ENCODE results near the gene CD300C.

CD300C gene

DNA sequence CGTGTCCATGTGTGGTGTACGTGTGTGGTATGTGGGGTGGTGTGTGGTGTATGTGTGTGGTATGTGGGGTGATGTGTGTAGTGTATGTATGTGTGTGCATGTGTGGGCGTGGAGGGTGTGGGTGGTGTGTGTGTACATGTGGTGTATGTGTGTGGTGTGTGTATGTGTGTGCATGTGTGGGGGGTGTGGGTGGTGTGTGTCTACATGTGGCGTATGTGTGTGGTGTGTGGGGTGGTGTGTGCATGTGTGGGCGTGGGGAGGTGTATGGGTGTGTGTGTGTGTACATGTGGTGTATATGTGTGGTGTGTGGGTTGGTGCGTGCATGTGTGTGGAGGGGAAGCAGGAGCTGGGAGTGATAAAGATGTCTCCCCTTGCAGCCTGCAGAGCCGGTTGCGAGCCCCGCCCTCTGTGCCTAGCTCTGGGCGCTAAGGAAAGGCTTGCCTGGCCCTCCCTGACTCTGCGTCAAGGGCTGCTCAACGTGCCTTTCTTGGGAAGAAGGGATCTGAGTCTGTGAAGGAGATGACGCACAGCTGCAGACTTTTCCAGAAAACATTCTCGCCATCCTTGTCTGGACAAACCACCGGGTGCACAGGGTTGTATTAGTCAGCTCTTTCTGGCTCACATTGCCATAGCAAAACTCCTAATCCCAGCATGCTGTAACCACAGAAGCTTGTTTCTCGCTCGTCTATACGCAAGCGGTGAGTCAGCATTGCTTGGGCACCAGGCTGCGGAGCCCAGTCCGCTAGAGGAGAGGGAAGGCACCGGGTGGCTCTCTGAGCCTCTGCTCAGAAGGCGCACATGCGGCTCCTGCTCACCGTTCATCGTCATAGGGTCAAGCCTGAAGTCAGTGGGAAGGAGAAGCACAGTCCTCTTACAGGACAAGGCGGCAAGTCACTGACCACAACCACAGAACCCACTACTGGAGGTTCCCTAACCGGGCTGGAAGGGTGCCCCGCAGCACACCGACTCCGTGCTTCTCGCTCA lies 23.4 kb upstream of the CD300C start:
- no peak overlapping the region for H3K27ac ChIP-seq
- no peak for TF ChIP-seq ZFX (IDR thresholded peaks at IDR 0.05; ENCODE audit: borderline replicate concordance)
- TF ChIP-seq, protein P1, sequence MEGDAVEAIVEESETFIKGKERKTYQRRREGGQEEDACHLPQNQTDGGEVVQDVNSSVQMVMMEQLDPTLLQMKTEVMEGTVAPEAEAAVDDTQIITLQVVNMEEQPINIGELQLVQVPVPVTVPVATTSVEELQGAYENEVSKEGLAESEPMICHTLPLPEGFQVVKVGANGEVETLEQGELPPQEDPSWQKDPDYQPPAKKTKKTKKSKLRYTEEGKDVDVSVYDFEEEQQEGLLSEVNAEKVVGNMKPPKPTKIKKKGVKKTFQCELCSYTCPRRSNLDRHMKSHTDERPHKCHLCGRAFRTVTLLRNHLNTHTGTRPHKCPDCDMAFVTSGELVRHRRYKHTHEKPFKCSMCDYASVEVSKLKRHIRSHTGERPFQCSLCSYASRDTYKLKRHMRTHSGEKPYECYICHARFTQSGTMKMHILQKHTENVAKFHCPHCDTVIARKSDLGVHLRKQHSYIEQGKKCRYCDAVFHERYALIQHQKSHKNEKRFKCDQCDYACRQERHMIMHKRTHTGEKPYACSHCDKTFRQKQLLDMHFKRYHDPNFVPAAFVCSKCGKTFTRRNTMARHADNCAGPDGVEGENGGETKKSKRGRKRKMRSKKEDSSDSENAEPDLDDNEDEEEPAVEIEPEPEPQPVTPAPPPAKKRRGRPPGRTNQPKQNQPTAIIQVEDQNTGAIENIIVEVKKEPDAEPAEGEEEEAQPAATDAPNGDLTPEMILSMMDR (IDR thresholded peaks at IDR 0.05), result no peak

DNA sequence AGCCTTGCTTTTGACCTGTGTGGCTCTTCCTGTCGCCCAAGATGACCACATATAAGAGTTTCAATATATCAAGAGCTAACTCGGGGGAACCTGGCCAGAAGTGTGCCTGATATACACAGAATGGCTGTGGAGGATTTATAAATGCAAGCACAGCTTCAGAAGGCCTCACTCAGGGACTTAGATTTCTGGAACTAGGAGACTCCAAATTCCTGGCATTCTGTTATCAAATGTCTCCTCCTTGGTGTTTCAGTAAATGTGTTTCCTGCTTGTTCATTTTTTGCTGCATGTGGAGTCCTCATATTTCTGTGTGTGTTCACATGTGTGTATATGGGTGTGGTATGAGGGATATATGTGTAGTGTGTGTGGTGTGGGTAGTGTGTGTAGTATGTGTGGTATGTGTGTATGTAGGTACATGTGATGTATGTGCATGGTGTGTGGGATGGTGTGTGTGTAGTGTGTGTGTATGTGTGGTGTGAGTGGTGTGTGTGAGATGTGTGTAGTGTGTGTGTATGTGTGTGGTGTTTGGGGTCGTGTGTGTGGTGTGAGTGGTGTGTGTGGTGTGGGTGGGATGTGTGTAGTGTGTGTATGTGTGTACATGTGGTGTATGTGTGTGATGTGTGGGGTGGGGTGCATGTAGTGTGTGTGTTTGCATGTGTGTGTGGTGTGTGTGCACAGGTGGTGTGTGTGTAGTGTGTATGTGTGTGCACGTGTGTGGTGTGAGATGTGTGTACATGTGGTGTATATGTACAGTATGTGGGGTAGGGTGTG lies 22.4 kb upstream of the CD300C start:
- TF ChIP-seq, protein P1 (IDR thresholded peaks at IDR 0.05), result no peak
- no peak for TF ChIP-seq ZFX (IDR thresholded peaks at IDR 0.05; ENCODE audit: borderline replicate concordance)
- H3K27ac ChIP-seq, result no peak overlapping the region

DNA sequence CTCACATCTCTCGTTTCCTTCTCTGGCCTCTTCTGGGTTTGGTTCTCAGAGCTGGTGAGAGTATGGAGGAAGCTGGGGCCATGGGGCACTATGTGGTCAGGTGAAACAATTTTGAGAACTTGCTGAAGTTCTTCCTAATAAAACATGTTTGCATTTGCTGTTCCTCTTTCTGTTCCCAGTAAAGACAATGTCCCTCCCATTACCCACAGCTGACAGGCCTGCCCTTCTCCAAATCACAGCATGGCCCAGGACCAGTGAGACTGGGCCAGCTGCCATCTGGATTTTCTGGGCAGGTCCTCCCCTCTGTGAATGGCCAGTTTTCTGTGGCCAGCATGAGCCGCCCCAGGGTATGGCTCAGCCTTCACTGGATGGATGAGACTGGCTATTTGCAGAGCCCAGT lies 21.5 kb upstream of the CD300C start, which contains the start of gene CD300H:
Gene CD300H (minus strand): TSS at position 113 of the 400 bp plus-strand sequence.
- no peak within 1 kb of the TSS for H3K27ac ChIP-seq
- TF ChIP-seq ZFX (IDR thresholded peaks at IDR 0.05; ENCODE audit: borderline replicate concordance), result no peak
- TF ChIP-seq, protein P1 (IDR thresholded peaks at IDR 0.05), result no peak

DNA sequence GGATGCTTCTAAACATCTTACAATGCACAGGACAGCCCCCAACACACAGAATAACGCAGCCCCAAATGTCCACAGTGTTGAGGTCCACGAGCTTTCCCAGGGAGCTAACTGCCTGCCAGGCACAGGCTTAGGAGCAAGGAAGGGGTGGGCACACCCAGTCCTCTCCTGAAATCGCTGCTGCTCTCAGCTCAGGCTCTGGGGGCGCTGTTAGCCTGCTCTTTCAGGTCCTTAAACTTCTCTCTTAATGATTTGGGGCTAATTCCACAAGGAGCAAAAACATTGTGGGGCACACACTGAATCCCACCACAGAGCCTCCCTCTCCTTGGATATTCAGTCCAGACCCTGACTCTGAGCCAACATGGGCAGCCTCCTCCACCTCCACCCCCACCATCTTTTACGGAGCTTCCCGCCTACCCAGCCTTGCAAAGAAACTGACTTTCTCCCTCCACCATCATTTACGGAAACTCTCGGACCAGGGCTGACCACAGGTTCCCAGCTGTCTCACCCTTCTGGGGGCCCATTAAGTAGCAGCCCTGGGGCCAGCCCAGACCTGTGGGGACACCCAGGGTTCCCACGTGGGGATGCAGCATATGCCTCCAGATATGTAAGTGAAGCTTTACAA lies 20.3 kb upstream of the CD300C start:
- TF ChIP-seq ZFX (IDR thresholded peaks at IDR 0.05; ENCODE audit: borderline replicate concordance), result no peak
- TF ChIP-seq, protein P1 (IDR thresholded peaks at IDR 0.05), result peak; percentile 79
- H3K27ac ChIP-seq, result no peak overlapping the region

DNA sequence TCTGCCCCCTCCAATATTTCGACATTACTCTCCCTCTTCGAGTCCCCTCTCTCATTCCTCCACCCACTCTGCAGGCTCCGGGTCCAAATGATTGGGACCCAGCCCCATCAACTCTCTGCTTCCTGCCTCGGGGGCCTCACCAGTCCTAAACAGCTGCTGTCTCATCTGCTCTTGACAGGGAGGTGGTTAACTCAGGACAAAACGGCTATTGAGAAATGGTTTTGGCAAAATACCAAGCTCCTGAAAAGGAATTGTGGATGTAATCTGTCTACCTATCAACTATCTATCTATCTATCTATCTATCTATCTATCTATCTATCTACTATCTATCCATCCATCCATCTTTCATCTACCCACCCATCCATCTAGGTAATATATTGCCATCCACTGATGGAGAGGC lies 19.2 kb upstream of the CD300C start:
- H3K27ac ChIP-seq, result no peak overlapping the region

DNA sequence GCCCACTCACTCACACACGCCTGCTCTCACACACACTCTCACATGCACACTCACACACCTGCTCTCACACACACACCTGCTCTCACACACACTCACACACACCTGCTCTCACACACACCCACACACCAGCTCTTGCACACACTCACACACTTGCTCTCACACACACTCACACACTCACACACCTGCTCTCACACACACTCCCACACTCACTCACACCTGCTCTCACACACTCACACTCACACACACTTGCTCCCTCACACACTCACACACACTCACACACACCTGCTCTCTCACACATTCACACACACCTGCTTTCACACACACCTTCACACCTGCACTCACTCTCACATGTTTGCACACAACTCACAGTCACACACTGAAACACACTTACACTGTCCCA lies 17.4 kb upstream of the CD300C start:
- H3K27ac ChIP-seq, result no peak overlapping the region

More for the DNA sequence above, 19.2 kb upstream of the CD300C start:
- TF ChIP-seq, protein P1 (IDR thresholded peaks at IDR 0.05), result no peak
- no peak for TF ChIP-seq ZFX (IDR thresholded peaks at IDR 0.05; ENCODE audit: borderline replicate concordance)

More for the DNA sequence above, 17.4 kb upstream of the CD300C start:
- TF ChIP-seq, protein P1 (IDR thresholded peaks at IDR 0.05), result no peak
- TF ChIP-seq ZFX (IDR thresholded peaks at IDR 0.05; ENCODE audit: borderline replicate concordance), result no peak

All from 22Rv1 (cell line).